GM12878 (cell line): ENCODE results near the gene HINT1. TPM values are rescaled to one million over a fixed set of nuclear protein-coding genes. Genes with fewer than 3 reads are reported as not detected.
A peak's percentile ranks its signal among the peaks of the same experiment; 100 is the strongest.

Experiments
- ATAC-seq: fragments of 200-7000 bp; cut with Tn5 transposase; 3 replicates; pipeline ENCODE4 v1.9.1; 2020; ENCODE audit warnings: mild to moderate bottlenecking, moderate library complexity
- BruUV-seq: library from RNA; stranded (reverse); fragments of 400-500 nt; replicated peaks from 2 replicates; lab custom pipeline; 2021; lab: Mats Ljungman, UMichigan
- CTCF ChIA-PET: fragments of 300-600 bp; sonication (Branson Sonifier 250); formaldehyde crosslinking; extraction: SDS; loops from one replicate; lab custom pipeline; 2021; ENCODE audit warnings: inconsistent platforms; lab: Yijun Ruan, JAX
- POLR2A ChIA-PET: fragments of 350-600 bp; formaldehyde crosslinking; extraction: SDS; loops from one replicate; lab custom pipeline; 2021; ENCODE audit warnings: inconsistent platforms; lab: Charles Lee
- RAD21 ChIA-PET: fragments of 300-600 bp; sonication (Branson Sonifier 250); formaldehyde crosslinking; loops from one replicate; lab custom pipeline; 2023; ENCODE audit warnings: antibody characterized with exemption; ENCODE audit not compliant: unreplicated experiment; lab: Charles Lee
- SMC1A ChIA-PET: fragments of 300-600 bp; sonication (Branson Sonifier 250); formaldehyde crosslinking; loops from one replicate; lab custom pipeline; 2023; ENCODE audit not compliant: unreplicated experiment, uncharacterized antibody; lab: Charles Lee
- DNase-seq: peaks from one replicate; pipeline ENCODE4 v3.0.0-alpha.2; 2011; ENCODE audit warnings: low read depth, low spot score
- FAIRE-seq: peaks from 3 replicates; lab custom pipeline; 2011; peaks lifted over from hg19 to GRCh38; lab: Jason Lieb, UNC
- H2AFZ ChIP-seq: 2 replicates; pipeline ENCODE4 v1.6.0; 2011; ENCODE audit warnings: low read depth, low read length, control low read depth; ENCODE audit not compliant: control insufficient read depth
- H3K27ac ChIP-seq: 2 replicates; pipeline ENCODE4 v1.5.1; 2011; ENCODE audit warnings: control low read depth; ENCODE audit not compliant: control insufficient read depth, insufficient read depth
- H3K27me3 ChIP-seq, 2 experiments: replicated peaks in 1 of 2; 2 replicates each; pipeline versions ENCODE4 v1.6.0 to v1.6.1; 2011; ENCODE audit warnings: low read length in 1 of 2; ENCODE audit not compliant: control insufficient read depth in 2 of 2, insufficient read depth in 2 of 2
- H3K36me3 ChIP-seq, 2 experiments: 2 replicates each; pipeline ENCODE4 v1.5.1; 2011; ENCODE audit warnings: low read length in 1 of 2; ENCODE audit not compliant: control insufficient read depth in 2 of 2, insufficient read depth in 2 of 2
- H3K4me1 ChIP-seq: 2 replicates; pipeline ENCODE4 v1.6.1; 2011; ENCODE audit warnings: mild to moderate bottlenecking, low read length, moderate library complexity, mixed read lengths; ENCODE audit not compliant: control insufficient read depth, insufficient read depth
- H3K4me2 ChIP-seq: 2 replicates; pipeline ENCODE4 v1.6.0; 2011; ENCODE audit warnings: control low read depth; ENCODE audit not compliant: control insufficient read depth, insufficient read depth
- H3K4me3 ChIP-seq: fragments of 200-600 bp; sonication (generic); 2 replicates; pipeline ENCODE4 v1.5.1; 2016
- H3K79me2 ChIP-seq: 2 replicates; pipeline ENCODE4 v1.6.0; 2011; ENCODE audit warnings: low read length; ENCODE audit not compliant: control insufficient read depth, insufficient read depth
- H3K9ac ChIP-seq: 2 replicates; pipeline ENCODE4 v1.8.0; 2011; ENCODE audit warnings: low read length, control low read depth, mixed read lengths; ENCODE audit not compliant: control insufficient read depth, insufficient read depth
- H3K9me3 ChIP-seq: replicated peaks from 3 replicates; pipeline ENCODE4 v1.5.1; 2011; ENCODE audit warnings: mild to moderate bottlenecking, low read length; ENCODE audit not compliant: control insufficient read depth, insufficient read depth
- H4K20me1 ChIP-seq: 2 replicates; pipeline ENCODE4 v1.6.0; 2011; ENCODE audit not compliant: control insufficient read depth, insufficient read depth
- BCL11A ChIP-seq: IDR thresholded peaks from 2 replicates; pipeline ENCODE4 v1.6.1; 2011; ENCODE audit warnings: low read depth, low read length
- EZH2 ChIP-seq: IDR thresholded peaks from 2 replicates; pipeline ENCODE4 v1.6.1; 2012; ENCODE audit warnings: low read depth, mild to moderate bottlenecking, control low read depth, inconsistent platforms, low read length, borderline replicate concordance; ENCODE audit not compliant: control insufficient read depth
- NFIC ChIP-seq: IDR thresholded peaks from 2 replicates; pipeline ENCODE4 v1.6.1; 2012; ENCODE audit warnings: low read depth, mild to moderate bottlenecking, inconsistent platforms, low read length, moderate library complexity
- NFYB ChIP-seq: IDR thresholded peaks from 2 replicates; pipeline ENCODE4 v1.6.1; 2011; ENCODE audit warnings: low read depth, mild to moderate bottlenecking, low read length, improper control_type of control experiment, moderate library complexity; ENCODE audit not compliant: insufficient read depth
- PAX8 ChIP-seq: fragments of 450-650 bp; IDR thresholded peaks from 2 replicates; pipeline ENCODE4 v1.6.1; 2017; ENCODE audit warnings: mild to moderate bottlenecking, moderate library complexity
- PKNOX1 ChIP-seq: fragments of 450-650 bp; IDR thresholded peaks from 2 replicates; pipeline ENCODE4 v1.6.1; 2016; ENCODE audit warnings: mild to moderate bottlenecking
- POU2F2 ChIP-seq: IDR thresholded peaks from 3 replicates; pipeline ENCODE4 v1.6.1; 2011; ENCODE audit warnings: low read depth, mild to moderate bottlenecking, low read length, borderline replicate concordance
- SMAD1 ChIP-seq: fragments of 450-650 bp; IDR thresholded peaks from 2 replicates; pipeline ENCODE4 v1.6.1; 2018; ENCODE audit warnings: mild to moderate bottlenecking, low read depth; ENCODE audit not compliant: partially characterized antibody
- STAT1 ChIP-seq: fragments of 450-650 bp; conservative IDR thresholded peaks from 2 replicates; pipeline ENCODE4 v1.6.1; 2014; ENCODE audit warnings: antibody characterized with exemption, mild to moderate bottlenecking
- ZNF217 ChIP-seq: fragments of 450-650 bp; IDR thresholded peaks from 2 replicates; pipeline ENCODE4 v1.6.1; 2017; ENCODE audit warnings: antibody characterized with exemption, mild to moderate bottlenecking
- WGBS: methylation state at CpG from one replicate; pipeline ENCODE4 v1.1.6; 2016; ENCODE audit warnings: low lambda C conversion rate; ENCODE audit not compliant: insufficient replicate concordance, insufficient coverage; ENCODE audit errors: missing lambda C conversion rate; 5-methylcytosine and 5-hydroxymethylcytosine counted together
- in situ Hi-C: fragments of 300-500 bp; cut with MboI; formaldehyde crosslinking; loops from 9 replicates; pipeline ENCODE4 v1.14.3; 2018; ENCODE audit warnings: mixed read lengths
- intact Hi-C: fragments of 100-400 bp; cut with micrococcal nuclease; formaldehyde crosslinking; loops from one replicate; pipeline ENCODE4 v1.14.2; 2022; ENCODE audit not compliant: unreplicated experiment
- polyA plus RNA-seq, 11 experiments: library from polyadenylated mRNA; depleted of rRNA in 4 of 11; unstranded in 6 of 11; stranded (reverse) in 5 of 11; fragments of >200 nt; fragmentation: Nextera tagmentation in 4 of 11; fragmentation: Illumina TruSeq in 1 of 11; extraction: Ambion mirVana in 4 of 11; extraction: Trizol in 1 of 11; gene quantifications; 1 replicate in 1 of 11; 2 replicates in 10 of 11; pipeline versions ENCODE4 v1.2.1 to v1.2.3, GENCODE V29; 2011 to 2016; ENCODE audit warnings: inconsistent platforms in 2 of 11, missing spikeins in 2 of 11, low read depth in 1 of 11
- total RNA-seq, 4 experiments: library from RNA; depleted of rRNA in 3 of 4; stranded (reverse); fragments of >200 nt in 3 of 4; fragmentation: Illumina TruSeq in 1 of 4; extraction: Trizol in 1 of 4; gene quantifications; 2 replicates each; pipeline versions ENCODE4 v1.2.1 to v1.2.3, GENCODE V29; 2013 to 2021
- TF ChIP-seq, protein P1 (sequence below): fragments of 450-650 bp; IDR thresholded peaks from 2 replicates; pipeline ENCODE4 v1.6.1; 2016; ENCODE audit warnings: mild to moderate bottlenecking, moderate library complexity, borderline replicate concordance

Gene HINT1
- total and polyA plus RNA-seq, 10 of the 15 experiments (the other 5 are each of a cell fraction or from before 2014, with no cell fraction given), result 253 to 997 (median 562) TPM

- TF ChIP-seq, protein P1, sequence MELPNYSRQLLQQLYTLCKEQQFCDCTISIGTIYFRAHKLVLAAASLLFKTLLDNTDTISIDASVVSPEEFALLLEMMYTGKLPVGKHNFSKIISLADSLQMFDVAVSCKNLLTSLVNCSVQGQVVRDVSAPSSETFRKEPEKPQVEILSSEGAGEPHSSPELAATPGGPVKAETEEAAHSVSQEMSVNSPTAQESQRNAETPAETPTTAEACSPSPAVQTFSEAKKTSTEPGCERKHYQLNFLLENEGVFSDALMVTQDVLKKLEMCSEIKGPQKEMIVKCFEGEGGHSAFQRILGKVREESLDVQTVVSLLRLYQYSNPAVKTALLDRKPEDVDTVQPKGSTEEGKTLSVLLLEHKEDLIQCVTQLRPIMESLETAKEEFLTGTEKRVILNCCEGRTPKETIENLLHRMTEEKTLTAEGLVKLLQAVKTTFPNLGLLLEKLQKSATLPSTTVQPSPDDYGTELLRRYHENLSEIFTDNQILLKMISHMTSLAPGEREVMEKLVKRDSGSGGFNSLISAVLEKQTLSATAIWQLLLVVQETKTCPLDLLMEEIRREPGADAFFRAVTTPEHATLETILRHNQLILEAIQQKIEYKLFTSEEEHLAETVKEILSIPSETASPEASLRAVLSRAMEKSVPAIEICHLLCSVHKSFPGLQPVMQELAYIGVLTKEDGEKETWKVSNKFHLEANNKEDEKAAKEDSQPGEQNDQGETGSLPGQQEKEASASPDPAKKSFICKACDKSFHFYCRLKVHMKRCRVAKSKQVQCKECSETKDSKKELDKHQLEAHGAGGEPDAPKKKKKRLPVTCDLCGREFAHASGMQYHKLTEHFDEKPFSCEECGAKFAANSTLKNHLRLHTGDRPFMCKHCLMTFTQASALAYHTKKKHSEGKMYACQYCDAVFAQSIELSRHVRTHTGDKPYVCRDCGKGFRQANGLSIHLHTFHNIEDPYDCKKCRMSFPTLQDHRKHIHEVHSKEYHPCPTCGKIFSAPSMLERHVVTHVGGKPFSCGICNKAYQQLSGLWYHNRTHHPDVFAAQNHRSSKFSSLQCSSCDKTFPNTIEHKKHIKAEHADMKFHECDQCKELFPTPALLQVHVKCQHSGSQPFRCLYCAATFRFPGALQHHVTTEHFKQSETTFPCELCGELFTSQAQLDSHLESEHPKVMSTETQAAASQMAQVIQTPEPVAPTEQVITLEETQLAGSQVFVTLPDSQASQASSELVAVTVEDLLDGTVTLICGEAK, result no peak; the same call in 1 of the 2 replicates
- TF ChIP-seq NFIC (peak; percentile 87), EZH2 (no peak), BCL11A (peak; percentile 90; the same call in 1 of the 2 replicates), ZNF217 (no peak)
Observed at GRCh38 chr5:131209506-131210150, 44.6 kb upstream of the HINT1 start (continued).

GRCh38 chr5:131209175-131209505 is 44.1 kb upstream of the HINT1 start:
- intact Hi-C loops, result loop anchor here (1.0 kb wide), 3 partner anchors 39 to 56 kb away; partner anchors contain the start of gene LYRM7
- H4K20me1 ChIP-seq, result no peaks in the 10 kb centered on the region
- H3K79me2 ChIP-seq, result peaks cover 42% of the 10 kb centered on the region
- in situ Hi-C loops, result no loop called here
- H2AFZ ChIP-seq, result peak overlapping the region; percentile 35
- peak overlapping the region; percentile 10; the same call in 1 of the 2 replicates for H3K9ac ChIP-seq
- peak overlapping the region; percentile 94 for H3K27ac ChIP-seq
- 57% methylated on average over 1 of the region's 1 CpG for whole genome bisulfite sequencing
- H3K4me1 ChIP-seq, result peaks cover 10% of the 10 kb centered on the region; the same call in 1 of the 2 replicates
- H3K4me3 ChIP-seq, result no peak overlapping the region
- ATAC-seq, result no peak
- H3K36me3 ChIP-seq, result no peaks in the 10 kb centered on the region
- FAIRE-seq, result no peak
- ChIA-PET RAD21 (interaction anchor here (0.6 to 10.7 kb wide), 21 partner anchors 9 to 280 kb away, joined by 3 to 302 read pairs (median 8); partner anchors contain the start of genes CDC42SE2 and HINT1), SMC1A (interaction anchor here (0.9 to 26.7 kb wide), 19 partner anchors 9 to 422 kb away, joined by 3 to 1218 read pairs (median 5); partner anchors contain the start of gene CDC42SE2), POLR2A (interaction anchor here (0.5 to 19.3 kb wide), 13 partner anchors 10 to 438 kb away, joined by 3 to 309 read pairs (median 5); partner anchors contain the start of gene CDC42SE2), CTCF (interaction anchor here (0.7 to 2.9 kb wide), 11 partner anchors 8 to 173 kb away, joined by 3 to 12 read pairs (median 4); partner anchors contain the start of genes CDC42SE2 and HINT1)
- no TSS peak for BruUV-seq
- DNase-seq, result no peak
- H3K9me3 ChIP-seq, result no peaks in the 10 kb centered on the region
- no peaks in the 10 kb centered on the region for H3K27me3 ChIP-seq
- H3K4me2 ChIP-seq, result peak overlapping the region; percentile 84
- TF ChIP-seq SMAD1 (no peak), STAT1 (0 out of 2 replicates have a peak, but pooled peaks have one; percentile 41), PAX8 (no peak), NFYB (no peak), PKNOX1 (no peak), POU2F2 (no peak)
- TF ChIP-seq, protein P1, result peak; percentile 73; the same call in 1 of the 2 replicates
